NCI-H1105 treated with DMSO at 0.1 percent for 48 hours (cell line): ENCODE results near the gene POU2F2.

Experiments
- DNase-seq: peaks from one replicate; lab custom pipeline; 2025; lab: John Stamatoyannopoulos, UW

Gene POU2F2

DNA sequence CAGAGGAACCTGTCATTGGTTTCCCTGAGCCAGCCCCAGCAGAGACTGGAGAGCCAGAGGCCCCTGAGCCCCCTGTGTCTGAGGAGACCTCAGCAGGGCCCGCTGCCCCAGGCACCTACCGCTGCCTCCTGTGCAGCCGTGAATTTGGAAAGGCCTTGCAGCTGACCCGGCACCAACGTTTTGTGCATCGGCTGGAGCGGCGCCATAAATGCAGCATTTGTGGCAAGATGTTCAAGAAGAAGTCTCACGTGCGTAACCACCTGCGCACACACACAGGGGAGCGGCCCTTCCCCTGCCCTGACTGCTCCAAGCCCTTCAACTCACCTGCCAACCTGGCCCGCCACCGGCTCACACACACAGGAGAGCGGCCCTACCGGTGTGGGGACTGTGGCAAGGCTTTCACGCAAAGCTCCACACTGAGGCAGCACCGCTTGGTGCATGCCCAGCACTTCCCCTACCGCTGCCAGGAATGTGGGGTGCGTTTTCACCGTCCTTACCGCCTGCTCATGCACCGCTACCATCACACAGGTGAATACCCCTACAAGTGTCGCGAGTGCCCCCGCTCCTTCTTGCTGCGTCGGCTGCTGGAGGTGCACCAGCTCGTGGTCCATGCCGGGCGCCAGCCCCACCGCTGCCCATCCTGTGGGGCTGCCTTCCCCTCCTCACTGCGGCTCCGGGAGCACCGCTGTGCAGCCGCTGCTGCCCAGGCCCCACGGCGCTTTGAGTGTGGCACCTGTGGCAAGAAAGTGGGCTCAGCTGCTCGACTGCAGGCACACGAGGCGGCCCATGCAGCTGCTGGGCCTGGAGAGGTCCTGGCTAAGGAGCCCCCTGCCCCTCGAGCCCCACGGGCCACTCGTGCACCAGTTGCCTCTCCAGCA, 52.1 kb downstream of the POU2F2 start:
- DNase-seq: no peak

DNA sequence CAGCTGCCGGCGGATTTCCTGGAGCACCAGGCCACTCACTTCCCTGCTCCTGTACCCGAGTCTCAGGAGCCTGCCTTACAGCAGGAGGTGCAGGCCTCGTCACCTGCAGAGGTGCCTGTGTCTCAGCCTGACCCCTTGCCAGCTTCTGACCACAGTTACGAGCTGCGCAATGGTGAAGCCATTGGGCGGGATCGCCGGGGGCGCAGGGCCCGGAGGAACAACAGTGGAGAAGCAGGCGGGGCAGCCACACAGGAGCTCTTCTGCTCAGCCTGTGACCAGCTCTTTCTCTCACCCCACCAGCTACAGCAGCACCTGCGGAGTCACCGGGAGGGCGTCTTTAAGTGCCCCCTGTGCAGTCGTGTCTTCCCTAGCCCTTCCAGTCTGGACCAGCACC, 53.0 kb downstream of the POU2F2 start:
- DNase-seq: no peak

DNA sequence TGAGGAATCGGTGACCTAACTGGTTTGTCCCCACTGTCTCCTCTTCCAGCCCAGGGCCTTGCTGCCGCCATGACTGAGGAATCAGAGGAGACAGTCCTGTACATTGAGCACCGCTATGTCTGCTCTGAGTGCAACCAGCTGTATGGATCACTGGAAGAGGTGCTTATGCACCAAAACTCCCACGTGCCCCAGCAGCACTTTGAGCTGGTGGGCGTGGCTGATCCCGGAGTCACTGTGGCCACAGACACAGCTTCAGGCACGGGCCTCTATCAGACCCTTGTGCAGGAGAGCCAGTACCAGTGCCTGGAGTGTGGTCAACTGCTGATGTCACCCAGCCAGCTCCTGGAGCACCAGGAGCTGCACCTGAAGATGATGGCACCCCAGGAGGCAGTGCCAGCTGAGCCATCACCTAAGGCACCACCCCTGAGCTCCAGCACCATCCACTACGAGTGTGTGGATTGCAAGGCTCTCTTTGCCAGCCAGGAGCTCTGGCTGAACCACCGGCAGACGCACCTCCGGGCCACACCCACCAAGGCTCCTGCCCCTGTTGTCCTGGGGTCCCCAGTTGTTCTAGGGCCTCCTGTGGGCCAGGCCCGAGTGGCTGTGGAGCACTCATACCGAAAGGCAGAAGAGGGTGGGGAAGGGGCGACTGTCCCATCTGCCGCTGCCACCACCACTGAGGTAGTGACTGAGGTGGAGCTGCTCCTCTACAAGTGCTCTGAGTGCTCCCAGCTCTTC, 53.5 kb downstream of the POU2F2 start:
- DNase-seq: no peak

DNA sequence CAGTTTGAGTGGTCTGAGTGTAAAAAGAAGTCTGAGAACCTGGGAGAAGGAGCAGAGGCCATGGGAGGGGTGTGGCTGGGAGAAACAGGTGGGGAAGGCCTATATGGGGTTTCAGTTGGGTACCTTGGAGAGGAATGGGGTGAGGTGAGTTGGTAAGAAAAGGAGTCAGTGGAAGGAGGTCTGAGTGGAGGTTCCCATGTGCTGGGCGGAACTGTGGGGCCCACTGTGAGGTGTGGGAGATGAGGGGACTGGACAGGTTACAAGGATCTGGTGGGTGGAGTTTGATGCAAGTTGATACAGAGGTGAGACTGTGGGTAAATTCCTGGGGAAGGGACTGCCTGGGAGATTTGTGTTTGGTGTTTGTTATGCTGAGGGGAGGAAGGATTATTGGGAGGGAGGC, 54.2 kb downstream of the POU2F2 start:
- DNase-seq: no peak

DNA sequence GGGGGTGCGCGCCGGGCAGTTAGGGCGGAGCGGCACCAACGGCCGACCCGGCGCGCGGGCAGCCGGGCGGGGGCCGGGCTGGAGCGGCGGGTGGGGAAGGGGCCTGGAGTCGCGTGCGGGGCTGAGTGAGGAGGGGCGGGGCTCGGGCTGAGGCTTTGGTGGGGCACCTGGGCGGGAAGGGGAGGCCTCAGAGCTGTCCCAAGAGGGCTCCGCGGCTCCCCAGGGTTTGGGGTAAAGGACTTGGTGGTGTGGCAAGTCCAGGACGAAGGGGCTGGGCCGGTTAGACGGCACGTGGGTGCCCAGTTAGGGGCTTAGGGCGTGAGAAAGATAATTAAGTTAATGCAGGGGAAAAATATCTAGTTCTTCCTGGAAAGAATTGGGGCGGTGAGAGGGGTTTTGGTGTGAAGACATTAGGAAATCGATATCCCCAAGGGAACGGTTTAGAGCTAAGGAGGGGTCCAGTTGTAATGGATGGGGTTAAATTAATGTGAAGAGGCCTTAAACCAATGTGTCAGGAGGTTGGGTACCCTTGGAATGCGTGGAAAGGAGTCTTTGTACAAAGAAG, 55.8 kb downstream of the POU2F2 start:
- no peak for DNase-seq

DNA sequence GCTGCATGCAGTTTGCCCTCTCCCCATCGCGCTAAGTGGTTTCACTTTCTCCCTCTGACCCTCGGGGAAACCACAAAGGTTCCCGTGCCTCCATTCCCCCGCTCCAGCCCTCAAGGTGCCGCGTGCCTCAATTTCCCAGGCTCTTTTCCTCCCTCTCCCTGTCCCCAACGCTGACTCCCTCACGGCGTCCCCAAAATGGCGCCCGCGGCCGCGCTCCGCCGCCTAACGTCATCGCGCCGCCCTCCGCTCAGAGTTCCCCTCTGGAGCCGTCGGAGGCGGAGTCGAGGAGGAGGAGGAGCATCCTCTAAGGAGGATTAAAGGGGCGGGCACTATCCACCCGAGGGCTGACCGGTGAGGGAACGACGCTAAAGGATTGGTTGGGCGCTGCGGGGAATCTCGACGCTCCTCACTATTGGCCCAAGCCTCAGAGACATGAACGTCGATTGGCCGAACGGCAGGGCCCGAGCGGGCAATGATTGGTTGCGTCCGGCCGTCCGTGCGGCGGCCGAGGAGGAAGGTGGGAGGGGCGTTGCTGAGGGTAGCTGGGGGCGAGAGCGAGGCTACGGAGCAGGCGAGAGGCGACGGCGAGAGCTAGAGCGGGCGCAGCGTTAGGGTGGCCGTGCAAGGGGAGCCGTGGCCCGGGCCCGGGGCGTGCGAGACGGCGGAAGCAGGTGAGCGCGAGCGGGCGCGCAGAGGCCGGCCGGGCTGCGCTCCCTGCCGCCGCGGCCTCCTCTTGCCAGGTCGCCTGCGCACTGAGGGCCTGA, 56.4 kb downstream of the POU2F2 start, which contains the start of gene ZNF574:
Gene ZNF574 (plus strand): TSS at position 551 of the 764 bp plus-strand sequence. CDS start 2,441 bp downstream, outside the sequence.
- peak; percentile 99 for DNase-seq

DNA sequence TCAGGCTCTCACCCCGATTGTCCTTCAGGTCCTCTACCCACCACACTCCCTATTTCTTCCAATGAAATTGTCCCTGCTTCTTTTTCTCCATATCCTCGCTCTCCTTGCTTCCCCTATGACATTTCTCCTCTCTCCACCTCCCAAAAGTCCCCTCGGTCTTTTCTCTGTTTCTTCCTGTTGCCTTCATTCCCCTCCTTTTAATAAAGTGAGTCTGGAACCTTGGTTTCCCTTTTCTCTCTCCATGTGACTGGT, 57.0 kb downstream of the POU2F2 start:
- DNase-seq: no peak

DNA sequence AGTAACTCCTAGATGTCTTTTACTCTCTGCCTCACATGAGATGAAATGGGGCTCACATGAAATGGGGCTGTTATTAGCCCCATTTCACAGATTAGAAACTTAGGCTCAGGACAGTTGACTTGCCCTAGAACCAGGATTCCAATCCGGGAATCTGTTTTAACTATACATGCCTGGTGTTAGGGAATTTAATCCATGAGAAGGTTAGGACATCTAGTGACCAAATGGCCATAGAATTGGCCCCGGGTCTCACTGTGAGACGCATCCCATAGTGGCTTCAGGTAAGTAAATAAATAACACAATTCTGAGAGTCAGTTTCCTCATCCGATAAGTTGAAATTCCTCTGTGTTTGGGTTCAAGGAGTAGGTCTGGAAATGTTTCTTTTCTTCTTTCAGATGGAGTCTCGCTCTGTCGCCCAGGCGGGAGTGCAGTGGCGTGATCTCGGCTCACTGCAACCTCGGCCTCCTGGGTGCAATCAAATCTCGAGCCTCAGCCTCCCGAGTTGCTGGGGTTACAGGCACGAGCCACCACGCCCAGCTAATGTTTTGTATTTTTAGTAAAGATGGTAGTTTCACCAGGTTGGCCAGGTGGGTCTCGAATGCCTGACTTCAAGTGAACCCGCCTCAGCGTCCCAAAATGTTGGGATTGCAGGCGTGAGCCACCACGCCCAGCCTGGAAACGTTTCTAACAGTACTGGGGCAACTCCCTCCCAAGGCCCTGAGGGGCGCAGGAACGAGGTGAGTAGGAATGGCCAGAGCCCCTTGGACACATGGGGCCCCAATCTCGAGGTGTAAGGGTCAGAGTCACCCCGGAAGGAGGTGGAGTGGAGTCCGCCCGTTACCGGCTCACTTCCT, 57.5 kb downstream of the POU2F2 start:
- DNase-seq: no peak

DNA sequence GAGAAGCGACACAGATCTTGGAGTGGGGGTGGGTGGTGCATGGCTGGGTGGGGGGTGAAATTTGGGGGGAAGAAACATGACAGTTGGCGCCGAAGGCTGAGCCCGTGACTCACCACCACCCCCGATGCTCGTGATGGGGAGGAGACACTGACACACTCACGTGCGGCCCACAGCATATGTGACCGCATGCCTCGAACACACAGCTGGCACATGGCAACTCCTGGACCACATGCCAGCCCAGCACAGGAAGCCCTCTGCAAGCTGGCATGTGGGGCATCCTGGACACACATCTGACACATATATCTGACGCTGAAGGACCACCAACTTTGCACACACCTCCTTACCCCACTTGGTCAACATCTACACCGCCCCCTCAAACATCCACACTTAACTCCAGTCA, 61.0 kb downstream of the POU2F2 start:
- no peak for DNase-seq

DNA sequence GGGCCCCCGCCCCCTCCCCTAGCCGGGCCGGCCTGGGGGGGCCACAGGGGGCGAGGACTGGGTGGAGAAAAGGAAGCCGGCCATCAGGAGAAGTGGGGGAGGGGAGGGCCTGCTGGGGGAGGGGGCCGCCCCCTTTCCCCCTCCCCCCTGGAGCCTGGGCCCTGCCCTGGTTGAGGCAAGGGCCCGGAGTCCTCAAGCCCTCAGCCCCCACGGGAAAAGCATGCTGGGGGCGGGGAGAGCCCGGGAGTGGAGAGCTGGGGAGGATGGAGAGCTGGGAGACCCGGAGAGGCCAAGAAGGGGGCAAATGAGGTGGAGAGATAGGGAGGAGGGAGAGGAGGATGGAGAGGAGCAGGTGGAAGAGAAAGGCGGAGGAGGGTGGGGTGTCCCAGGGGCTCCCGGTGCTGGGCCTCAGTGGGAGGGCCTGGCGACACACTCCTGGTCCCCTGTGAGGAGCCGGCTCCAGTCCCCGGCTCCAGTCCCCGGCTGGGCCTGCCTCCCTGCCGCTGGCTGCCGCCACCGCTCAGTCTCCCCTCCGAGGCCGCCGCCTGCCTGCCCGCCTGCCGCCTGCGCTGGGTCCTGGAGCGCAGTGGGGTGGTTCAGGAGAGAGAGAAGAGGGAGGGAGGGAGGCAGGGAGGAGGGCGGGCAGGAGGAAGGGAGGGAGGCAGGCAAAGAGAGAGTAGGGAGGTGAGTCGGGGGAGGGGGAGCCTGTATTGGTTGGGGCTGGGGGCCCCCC, 62.5 kb downstream of the POU2F2 start, which contains the start of gene GRIK5:
Gene GRIK5 (minus strand): TSS at position 588 of the 733 bp plus-strand sequence. CDS start 4,436 bp downstream, outside the sequence.
- no peak for DNase-seq

DNA sequence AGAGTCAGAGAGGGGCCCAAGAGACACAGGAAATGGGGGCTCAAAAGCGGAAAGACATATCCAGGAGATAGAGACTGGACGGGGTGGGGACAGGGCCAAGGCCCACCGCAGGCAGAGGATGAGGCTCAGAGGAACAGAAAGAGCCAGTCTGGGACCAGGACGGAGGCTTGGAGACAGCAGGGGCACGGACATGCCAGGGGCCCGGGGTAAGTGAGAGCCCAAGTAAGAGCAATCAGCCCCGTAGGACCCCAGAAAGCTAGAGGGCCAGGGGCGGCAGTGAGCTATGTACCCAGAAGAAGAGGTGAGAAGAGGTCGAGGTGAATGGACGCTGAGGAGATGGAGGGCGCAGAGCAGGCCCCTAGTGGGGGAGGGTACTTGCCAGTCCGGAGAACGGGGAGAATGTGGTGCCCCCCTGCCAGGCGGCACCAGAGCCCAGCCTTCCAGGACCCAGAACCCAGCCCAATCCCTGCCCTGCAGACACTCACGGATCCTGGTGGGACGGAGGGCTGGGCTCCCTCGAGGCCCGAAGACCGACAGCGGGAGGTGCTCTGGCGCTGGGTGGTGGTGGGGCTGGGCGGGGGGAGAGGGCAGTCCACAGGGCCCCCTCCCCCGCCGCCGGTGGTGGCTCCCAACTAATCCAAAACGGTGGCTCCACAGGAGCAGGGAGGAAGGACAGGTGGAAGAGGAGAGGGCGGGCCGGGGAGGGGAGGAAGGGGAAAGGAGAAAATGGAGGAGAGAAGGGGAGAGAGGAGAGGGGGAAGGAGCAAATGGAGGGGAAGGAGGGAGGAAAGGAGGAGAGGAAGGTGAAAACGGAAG, 63.3 kb downstream of the POU2F2 start:
- no peak for DNase-seq

DNA sequence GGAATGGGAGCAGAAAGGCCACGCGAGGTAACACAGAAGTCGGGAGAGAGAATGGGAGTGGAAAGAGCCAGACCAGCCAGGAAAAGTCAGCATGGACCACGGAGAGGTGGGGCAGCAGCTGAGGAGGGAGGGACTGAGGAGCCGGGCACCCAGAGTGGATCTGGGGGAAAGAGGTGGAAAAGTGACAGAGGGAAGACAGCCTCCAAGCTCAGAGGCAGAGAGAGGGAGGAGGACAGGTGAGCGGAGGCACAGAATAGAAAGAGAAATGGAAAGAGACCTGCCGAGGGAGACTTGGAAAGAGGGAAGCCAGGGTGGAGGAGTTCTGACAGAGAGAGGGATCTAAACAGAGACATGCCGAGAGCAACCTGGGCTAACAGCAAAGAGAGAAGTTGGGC, 63.9 kb downstream of the POU2F2 start:
- DNase-seq: no peak

DNA sequence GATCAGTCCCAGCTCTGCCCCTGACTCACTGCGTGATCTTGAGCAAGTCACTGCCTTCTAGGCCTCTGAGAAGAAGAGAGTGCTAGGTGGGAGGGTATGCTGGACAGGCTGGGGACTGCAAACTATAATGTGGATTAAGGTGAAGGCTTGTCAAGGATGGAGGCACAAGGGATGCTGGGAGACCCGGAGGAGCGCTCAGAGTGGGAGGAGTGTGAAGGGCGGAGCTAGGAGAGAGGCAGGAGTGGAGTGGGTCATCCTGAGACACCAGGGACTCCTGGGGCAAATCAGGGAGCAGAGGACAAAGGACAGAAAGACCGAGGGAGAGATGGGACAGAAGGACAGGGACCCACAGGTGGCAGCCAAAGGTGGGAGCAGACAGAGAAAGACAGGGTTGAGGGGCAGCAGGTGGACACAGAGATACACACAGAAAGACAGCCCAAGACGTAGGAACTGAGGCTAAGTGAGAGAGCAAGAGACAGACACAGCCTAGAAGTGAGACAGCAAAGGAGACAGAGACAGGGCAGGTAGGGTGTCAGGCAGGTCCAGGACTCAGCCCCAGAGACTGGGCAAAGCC, 64.8 kb downstream of the POU2F2 start:
- no peak for DNase-seq

DNA sequence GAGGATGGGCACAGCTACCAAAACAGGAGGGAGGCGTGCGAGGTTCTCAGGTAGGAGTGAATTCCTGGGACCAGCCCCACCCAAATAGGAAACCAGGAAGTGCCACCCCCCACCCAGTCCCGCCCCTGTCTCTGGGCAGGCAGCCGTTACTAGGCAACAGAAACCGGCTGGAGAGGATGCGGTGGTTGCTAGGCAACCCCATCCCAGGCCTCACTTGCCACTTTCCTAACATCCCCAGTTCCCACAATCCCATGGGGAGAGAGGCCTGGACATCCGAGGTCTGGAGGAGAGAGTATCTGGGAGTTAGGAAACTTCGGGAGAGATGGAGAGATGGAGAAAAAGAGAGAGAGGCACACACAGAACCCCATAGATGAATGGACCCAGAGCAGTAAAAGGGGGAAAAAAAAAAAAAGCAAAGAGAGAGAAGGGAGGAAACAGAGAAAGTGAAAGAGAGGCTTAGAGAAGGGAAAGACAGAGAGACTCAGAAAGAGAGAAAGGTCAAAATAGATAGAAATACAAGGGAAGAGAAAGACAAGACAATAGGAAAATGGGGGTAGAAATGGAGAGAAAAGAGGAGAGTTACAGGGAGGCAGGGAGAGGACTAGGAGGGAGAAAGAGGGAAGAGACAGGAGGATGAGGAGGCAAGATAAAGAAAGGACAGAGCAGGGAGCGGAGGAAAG, 66.0 kb downstream of the POU2F2 start:
- peak; percentile 76 for DNase-seq

DNA sequence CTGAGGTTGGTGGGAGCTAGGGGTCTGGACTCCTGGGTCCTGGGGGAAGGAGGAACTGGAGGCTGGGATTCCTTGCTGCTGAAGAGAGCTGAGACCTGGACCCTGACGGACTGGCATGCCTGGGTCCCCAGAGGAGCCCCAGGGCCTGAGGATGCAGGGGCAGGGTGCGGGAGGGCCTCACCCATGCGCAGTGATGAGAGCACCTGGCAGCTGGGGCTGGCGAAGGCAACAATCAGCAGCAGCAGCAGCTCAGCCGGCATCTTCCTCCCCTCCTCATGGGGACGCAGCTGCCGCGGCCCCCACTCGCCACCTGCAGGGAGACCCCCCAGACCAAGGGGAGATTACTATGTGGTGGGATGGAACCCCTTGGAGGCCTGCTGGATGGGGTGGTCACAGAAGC, 66.7 kb downstream of the POU2F2 start:
- no peak for DNase-seq

DNA sequence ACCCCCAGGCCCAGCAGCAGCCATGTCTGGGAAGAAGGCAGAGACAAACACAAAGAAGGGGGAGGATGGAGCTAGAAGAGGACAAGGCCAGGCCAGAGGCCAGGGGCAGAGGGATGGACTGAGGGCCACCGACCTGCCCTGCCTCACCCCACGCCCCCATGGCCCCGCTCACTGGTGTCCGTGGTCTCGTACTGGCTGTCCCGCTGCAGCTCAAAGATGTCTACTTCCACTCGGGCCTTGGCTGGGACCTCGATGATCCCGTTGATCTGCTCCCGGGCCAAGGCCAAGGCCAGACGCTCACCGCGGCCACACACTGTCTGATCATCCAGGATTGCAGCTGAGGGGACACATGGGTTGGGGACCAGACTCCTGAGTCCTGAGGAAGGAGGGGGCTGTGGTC, 67.2 kb downstream of the POU2F2 start:
- no peak for DNase-seq

DNA sequence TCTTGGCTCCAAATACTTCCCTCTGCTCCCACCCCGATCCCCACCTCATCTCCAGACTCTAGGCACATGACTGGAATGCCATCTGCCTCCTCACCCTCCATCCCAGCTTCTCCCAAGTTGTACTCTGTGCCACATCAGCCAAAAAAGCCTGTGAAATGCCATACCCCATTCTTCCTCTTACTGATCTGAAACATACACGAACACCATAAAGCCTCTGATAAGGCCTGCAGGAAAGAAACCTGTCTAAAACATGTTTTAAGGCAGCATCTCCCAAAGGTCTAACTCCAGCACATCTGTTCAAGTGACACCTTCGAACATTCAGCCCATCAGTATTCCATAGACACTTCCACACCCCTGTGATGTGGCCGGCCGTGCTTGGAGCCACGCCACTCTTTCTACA, 67.8 kb downstream of the POU2F2 start:
- DNase-seq: no peak

DNA sequence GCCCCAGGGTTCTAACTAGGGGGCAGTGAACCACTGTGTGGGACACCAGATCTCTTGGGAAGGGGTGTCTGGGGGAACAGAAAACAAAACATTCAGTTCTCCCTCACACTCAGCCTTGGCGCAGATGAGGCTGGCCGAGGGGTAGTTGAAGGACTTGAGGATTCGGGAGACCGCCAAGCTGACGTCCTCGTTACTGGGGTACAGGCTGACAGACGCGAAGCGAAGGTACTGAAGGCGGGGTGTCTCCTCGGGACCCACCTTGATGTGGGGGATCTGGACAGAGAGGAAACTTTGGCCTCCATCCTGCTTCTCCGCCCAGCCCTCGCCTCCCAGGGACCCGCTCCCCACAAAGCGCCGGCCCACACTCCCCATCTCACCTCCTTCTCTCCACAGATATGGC, 69.9 kb downstream of the POU2F2 start:
- DNase-seq: no peak

DNA sequence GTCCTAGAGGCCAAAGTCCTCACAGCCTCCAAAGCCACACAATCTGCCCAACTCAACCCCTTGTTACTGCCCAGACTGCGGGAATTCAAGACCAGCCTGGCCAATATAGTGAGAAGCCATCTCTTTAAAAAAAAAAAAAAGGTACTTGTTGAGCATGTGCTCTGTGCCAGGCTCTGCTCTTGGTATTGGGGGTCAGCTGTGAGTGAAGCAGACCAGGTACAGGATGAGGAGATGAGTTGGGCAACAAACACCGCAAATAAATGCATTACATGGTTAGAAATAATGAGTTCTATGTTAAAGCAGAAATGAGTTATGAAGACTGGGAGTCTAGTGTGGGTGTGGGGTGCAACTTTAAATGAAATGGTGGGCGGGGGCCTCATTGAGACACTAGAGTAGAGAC, 72.1 kb downstream of the POU2F2 start:
- no peak for DNase-seq
